ENCODE results near the gene ARHGAP42. TPM values are rescaled to one million over a fixed set of nuclear protein-coding genes. Genes with fewer than 3 reads are reported as not detected.

Gene ARHGAP42
- total RNA-seq, 4 donors from 2014 or later: 24.5 to 49.5 (median 26.7) TPM

DNA sequence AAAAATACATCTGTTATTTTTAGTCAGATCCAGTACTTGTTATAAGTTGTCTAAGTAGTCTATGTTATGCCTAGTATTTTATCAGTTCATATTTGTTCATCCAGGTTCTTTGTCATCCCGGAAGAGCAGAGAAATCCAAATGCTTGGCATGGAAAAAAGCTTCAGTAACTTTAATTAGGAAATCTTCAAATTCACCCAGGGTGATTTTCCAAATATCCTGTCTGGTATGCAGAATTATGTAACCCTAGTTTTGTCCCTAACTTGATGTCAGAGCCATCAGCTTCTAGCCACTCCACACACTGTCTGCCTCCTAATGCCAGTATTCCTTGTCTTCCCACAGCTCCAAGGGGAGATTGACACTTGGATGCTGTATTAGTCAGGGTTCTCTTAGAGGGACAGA is 216.2 kb downstream of the ARHGAP42 start:
- no peak for DNase-seq
- TF ChIP-seq POLR2A (IDR thresholded peaks at IDR 0.05): no peak
- TF ChIP-seq, protein P1, sequence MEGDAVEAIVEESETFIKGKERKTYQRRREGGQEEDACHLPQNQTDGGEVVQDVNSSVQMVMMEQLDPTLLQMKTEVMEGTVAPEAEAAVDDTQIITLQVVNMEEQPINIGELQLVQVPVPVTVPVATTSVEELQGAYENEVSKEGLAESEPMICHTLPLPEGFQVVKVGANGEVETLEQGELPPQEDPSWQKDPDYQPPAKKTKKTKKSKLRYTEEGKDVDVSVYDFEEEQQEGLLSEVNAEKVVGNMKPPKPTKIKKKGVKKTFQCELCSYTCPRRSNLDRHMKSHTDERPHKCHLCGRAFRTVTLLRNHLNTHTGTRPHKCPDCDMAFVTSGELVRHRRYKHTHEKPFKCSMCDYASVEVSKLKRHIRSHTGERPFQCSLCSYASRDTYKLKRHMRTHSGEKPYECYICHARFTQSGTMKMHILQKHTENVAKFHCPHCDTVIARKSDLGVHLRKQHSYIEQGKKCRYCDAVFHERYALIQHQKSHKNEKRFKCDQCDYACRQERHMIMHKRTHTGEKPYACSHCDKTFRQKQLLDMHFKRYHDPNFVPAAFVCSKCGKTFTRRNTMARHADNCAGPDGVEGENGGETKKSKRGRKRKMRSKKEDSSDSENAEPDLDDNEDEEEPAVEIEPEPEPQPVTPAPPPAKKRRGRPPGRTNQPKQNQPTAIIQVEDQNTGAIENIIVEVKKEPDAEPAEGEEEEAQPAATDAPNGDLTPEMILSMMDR (IDR thresholded peaks at IDR 0.05): no peak
- Histone ChIP-seq H3K27ac (no peak overlapping the region), H3K36me3 (no peaks in the 10 kb centered on the region), H3K4me1 (no peaks in the 10 kb centered on the region), H3K9me3 (no peaks in the 10 kb centered on the region), H3K4me3 (no peak overlapping the region), H3K27me3 (no peaks in the 10 kb centered on the region)

DNA sequence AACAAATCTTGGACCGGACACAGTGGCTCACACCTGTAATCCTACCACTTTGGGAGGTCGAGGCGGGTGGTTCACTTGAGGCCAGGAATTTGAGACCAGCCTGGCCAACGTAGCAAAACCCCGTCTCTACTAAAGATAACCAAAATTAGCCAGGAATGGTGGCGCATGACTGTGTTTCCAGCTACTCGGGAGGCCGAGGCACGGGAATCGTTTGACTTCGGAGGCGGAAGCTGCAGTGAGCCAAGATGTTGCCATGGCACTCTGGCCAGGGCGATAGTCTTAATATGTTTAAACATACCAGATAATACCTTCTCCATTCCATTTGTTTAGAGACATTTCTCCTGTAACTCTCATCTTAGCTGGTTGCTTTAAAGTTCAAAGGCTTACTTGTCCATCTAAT is 218.6 kb downstream of the ARHGAP42 start:
- no peak overlapping the region for H3K4me3 ChIP-seq
- no peaks in the 10 kb centered on the region for H3K27me3 ChIP-seq
- no peak for TF ChIP-seq POLR2A (IDR thresholded peaks at IDR 0.05)
- TF ChIP-seq, protein P1 (IDR thresholded peaks at IDR 0.05): no peak
- H3K4me1 ChIP-seq: no peaks in the 10 kb centered on the region
- DNase-seq: no peak
- H3K27ac ChIP-seq: no peak overlapping the region
- no peaks in the 10 kb centered on the region for H3K9me3 ChIP-seq
- H3K36me3 ChIP-seq: no peaks in the 10 kb centered on the region

DNA sequence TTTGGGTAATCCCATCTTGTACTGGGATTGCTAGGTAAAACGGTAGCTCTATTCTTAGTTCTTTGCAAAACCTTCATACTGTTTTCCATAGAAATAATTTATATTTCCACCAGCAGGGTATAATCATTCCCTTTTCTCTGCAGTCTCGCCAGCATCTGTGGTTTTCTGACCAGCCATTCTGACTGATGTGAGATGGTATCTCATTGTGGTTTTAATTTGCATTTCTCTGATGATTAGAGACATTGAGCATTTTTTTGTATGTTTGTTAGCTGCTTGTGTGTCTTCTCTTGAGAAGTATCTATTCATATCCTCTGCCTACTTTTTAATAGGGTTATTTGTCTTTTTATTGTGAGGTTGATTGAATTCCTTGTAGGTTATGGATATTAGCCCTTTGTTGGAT is 221.7 kb downstream of the ARHGAP42 start:
- Histone ChIP-seq H3K36me3 (no peaks in the 10 kb centered on the region), H3K27ac (no peak overlapping the region), H3K4me3 (no peak overlapping the region), H3K4me1 (no peaks in the 10 kb centered on the region), H3K27me3 (no peaks in the 10 kb centered on the region), H3K9me3 (no peaks in the 10 kb centered on the region)
- no peak for DNase-seq
- TF ChIP-seq, protein P1 (IDR thresholded peaks at IDR 0.05): no peak
- no peak for TF ChIP-seq POLR2A (IDR thresholded peaks at IDR 0.05)

DNA sequence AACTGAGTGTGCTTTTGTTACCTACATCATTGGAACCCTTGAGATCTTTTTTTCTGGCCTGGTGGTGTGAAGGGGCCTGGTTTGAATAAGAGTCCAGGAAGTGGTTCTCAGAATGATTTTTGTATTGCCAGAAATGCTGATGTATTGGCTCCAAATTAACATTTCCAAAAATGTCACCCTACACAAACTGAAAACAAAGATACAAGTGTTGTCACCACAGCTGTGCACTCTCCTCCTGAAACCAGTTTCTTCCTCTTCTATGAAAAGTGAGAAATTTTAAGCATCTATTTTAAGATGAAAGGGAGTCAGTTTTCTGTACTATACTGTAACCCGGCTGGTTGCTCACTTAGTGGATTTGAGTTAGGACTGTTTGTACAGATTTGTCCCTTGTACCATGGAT is 223.7 kb downstream of the ARHGAP42 start:
- TF ChIP-seq POLR2A (IDR thresholded peaks at IDR 0.05): no peak
- TF ChIP-seq, protein P1 (IDR thresholded peaks at IDR 0.05): no peak
- Histone ChIP-seq H3K4me3 (no peak overlapping the region), H3K9me3 (no peaks in the 10 kb centered on the region)

DNA sequence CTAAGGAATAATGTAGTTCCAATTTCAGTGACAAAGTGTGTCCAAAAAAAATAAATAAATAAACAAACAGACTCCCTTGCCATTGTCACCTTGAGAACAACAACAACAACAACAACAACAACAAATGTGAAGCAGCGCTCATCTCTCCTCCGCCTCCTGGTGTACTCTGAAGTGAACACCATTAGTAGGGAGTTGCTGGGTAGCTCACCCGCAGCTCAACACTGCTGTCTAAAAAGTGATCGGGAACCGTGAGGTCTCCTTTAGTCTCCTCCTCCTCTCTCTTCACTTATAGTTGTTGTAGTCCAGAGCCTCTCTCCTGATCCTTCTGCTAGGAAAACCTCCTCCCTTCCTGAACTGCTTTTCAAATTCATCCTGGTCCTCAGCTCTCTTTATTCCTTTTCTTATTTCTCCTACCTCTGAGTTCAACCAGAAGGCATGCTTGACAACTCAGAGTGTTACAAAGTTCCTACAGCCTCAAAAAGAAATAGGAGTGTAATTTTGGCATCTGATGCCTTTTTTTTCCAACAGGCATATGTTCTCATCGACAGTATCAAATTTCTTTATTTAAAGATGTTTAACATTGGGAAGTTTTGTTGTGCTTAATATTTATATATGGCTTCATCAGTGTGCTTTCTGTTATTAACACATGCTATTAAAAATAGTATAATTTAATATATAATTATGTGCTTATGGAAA is 227.5 kb downstream of the ARHGAP42 start:
- no peak for DNase-seq
- H3K9me3 ChIP-seq: no peaks in the 10 kb centered on the region
- H3K4me1 ChIP-seq: no peaks in the 10 kb centered on the region
- H3K27me3 ChIP-seq: no peaks in the 10 kb centered on the region
- TF ChIP-seq, protein P1 (IDR thresholded peaks at IDR 0.05): no peak
- TF ChIP-seq POLR2A (IDR thresholded peaks at IDR 0.05): no peak
- H3K36me3 ChIP-seq: no peaks in the 10 kb centered on the region
- no peak overlapping the region for H3K4me3 ChIP-seq
- no peak overlapping the region for H3K27ac ChIP-seq

More for the DNA sequence above, 223.7 kb downstream of the ARHGAP42 start:
- no peak for DNase-seq
- H3K4me1 ChIP-seq: no peaks in the 10 kb centered on the region
- H3K27ac ChIP-seq: no peak overlapping the region
- H3K27me3 ChIP-seq: no peaks in the 10 kb centered on the region
- no peaks in the 10 kb centered on the region for H3K36me3 ChIP-seq
